GM21515 (cell line): Measurements from ENCODE around the gene DUSP28.
A peak's percentile ranks its signal among the peaks of the same experiment; 100 is the strongest.
"Not testable (repeated sequence)": the region's sequence is repeated elsewhere in the genome, so short reads cannot be mapped to it uniquely, and the experiment has no call there.

Experiments
- ATAC-seq: cut with Tn5 transposase; IDR thresholded peaks from one replicate; pipeline ENCODE4 v1.9.1; 2021; ENCODE audit not compliant: unreplicated experiment

The DUSP28 gene

DNA sequence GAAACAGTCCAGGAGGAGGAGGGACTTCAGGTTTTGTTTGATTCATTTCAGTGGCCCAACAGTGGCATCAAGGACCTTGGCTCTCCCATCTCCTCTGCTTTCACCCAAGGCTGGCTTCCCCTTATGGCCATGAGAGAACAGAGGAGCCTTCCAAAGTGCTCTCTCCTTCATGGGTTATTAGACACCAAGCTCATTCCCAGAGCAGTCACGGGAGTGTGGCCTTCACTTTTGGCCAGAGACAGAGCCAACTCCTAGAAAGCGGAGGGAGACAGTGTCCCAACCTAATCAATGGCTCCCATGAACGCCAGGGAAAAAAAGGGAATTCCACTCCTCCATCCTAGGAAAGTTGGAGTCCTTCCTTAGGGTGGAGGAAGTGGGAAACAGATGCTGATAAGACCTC, 871 bp upstream of the DUSP28 start:
- ATAC-seq = no peak

DNA sequence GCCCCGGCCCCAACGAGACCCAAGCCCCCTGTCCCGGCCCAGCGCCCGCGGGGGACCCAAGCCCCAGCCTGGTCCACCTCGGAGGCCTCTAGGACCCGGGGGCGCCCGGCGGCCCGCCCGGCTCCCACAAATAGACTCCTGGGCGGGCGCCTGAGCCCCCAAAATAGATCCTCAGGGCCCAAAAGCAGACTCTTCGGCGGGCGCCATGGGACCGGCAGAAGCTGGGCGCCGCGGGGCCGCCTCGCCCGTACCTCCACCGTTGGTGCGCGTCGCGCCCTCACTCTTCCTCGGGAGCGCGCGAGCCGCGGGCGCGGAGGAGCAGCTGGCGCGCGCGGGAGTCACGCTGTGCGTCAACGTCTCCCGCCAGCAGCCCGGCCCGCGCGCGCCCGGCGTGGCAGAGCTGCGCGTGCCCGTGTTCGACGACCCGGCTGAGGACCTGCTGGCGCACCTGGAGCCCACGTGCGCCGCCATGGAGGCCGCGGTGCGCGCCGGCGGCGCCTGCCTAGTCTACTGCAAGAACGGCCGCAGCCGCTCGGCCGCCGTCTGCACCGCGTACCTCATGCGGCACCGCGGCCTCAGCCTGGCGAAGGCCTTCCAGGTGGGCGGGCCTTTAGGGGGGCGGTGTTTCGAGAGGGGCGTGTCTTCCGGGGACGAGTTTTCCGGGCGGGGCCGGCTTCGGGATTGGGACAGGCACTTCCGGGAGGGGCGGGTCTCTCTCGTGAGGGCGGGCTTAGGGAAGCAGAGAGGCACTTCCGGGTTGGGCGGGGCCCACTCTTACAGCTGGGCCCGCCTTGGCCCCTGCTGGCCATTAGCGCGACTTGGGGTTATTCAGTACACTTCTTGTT, 545 bp downstream of the DUSP28 start:
- peak; percentile 54 for ATAC-seq

DNA sequence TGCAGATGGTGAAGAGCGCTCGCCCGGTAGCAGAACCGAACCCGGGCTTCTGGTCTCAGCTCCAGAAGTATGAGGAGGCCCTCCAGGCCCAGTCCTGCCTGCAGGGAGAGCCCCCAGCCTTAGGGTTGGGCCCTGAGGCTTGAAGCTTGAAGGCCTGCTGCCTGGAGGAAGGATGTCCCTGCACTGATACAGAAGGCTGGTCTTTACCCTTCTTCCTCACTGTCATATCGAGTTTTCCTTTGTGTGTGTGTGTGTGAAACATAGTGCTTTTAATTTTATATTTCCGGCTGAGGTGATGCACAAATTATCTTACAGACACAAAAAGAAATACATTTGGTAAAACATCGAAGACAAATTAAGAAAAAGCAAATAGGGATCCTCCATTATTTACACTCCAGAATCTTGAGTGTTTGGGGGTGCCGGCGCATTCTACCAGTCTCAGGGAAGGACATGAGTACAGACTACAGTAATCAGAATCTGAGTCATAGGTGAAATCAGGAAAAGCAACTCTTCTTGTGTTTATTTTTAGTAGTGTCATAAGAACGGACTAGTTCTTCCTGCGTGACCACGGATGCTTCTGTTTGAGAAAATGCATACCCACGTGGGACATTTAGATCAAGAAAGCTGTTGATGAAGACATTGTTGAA, 1.3 kb downstream of the DUSP28 start:
- peak; percentile 4 for ATAC-seq

DNA sequence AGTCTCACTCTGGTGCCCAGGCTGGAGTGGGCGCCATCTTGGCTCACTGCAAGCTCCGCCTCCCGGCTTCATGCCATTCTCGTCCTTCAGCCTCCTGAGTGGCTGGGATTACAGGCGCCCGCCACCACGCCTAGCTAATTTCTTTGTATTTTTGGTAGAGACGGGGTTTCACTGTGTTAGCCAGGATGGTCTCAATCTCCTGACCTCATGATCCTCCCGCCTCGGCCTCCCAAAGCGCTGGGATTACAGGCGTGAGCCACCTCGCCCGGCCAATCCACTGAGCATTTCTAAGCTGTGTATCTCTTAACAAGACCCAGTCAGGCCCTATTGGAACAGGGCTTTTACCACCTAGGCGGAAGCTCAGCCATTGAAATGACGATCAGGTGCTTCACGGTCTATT, 3.1 kb downstream of the DUSP28 start:
- not testable (repeated sequence) for ATAC-seq

DNA sequence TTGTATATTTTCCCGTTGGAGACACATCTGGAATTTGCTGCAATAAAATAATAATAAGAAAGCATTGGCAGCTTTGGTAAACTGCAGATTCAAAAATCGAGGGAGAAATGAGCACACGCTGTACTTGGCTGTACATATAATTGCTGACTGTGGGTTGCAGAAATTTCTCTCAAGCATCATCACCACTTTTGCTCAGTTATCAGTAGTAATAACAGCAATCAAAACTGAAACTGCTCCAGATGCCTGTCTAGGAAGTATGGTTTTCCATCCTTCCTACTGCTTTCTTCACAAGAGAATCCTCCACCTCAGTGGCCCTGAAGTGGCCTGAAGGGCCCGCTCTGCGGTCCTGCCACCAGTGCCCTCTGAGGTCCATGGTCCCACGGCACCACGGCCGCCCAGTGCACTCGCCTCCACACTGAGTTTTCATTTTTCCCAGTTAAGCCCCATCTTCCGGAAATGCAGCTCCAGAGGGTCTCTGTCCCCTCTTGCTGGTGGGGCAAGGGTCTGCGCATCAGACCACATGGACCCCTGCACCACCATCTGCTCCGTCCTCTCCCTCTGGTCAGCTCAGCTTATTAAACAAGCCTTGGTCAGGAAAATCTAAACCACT, 3.9 kb downstream of the DUSP28 start:
- no peak for ATAC-seq

DNA sequence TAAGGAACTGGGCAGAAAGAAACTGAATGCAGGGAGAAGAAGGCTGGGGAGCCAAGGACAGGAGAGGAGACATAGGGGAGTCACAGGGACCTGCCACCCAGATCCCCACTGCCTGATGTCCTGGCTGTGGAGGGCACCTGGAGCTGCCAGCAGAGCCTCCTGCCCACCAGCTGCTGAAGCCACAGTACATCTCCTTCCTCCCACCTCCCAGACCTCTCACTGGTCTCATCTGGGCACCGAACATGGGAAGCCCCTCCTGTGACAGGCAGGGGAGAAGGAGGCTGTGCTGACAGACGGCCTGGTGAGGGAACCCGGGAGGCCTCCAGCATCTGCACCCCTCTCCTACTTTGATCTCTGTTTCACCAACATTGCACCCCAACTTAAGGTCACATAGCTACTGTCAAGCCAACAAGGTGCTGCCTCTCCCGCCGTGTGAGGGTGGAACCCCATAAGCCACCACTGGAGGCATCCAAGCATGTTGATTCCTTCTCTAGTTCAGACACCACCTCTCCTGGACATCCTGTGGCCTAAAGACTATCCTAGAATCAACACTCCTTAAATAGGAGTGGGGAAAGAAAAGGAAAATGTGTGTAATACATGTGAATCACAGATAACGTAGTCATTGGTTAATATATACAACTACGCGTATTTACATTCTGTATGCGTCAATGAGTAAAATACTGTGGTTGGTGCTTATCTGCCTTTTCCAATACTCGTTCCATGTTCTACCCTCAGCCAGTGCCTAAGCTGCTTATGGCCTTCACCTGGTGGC, 4.6 kb downstream of the DUSP28 start:
- no peak for ATAC-seq

DNA sequence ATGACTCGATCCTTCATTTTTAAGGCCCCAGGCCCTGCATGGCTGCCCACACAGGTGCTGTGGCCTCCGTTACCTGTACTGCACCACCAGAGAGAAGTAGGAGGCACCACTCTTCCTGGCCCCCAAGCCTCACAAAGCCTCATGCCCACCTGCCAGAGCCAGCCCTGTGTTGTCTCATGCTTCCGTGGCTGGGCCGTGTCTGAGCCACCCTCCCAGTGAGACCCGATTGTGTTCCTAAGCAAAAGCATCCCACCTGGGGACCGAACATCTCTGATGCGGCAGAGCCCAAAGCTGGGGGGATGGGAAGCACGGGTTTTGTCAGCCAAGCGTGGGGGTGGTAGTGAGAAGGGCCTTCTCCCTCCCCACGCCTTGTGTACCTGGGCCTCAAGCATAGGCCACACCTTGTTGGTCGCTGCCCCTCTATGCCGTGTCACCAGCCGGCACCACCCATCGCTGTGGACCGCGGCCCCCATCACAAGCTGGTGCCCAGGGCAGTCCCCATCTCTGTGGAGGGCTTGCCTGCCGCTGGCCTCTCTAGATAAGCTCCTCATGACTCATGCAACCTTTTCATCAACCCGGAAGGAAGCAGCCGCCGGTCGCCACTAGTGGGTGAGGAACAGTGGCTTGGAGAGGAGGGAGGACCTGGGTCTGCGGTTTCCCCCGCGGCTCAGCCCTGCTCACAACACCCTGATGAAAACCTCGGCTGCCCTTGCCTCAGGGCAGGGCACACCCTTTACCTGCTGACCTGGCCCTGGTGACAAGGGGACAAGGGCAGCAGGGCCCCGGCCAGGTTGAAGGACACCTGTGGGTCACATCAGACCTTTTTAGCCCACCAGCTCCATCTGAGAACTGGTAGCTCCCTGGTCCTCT, 5.4 kb downstream of the DUSP28 start:
- ATAC-seq = peak; percentile 29

DNA sequence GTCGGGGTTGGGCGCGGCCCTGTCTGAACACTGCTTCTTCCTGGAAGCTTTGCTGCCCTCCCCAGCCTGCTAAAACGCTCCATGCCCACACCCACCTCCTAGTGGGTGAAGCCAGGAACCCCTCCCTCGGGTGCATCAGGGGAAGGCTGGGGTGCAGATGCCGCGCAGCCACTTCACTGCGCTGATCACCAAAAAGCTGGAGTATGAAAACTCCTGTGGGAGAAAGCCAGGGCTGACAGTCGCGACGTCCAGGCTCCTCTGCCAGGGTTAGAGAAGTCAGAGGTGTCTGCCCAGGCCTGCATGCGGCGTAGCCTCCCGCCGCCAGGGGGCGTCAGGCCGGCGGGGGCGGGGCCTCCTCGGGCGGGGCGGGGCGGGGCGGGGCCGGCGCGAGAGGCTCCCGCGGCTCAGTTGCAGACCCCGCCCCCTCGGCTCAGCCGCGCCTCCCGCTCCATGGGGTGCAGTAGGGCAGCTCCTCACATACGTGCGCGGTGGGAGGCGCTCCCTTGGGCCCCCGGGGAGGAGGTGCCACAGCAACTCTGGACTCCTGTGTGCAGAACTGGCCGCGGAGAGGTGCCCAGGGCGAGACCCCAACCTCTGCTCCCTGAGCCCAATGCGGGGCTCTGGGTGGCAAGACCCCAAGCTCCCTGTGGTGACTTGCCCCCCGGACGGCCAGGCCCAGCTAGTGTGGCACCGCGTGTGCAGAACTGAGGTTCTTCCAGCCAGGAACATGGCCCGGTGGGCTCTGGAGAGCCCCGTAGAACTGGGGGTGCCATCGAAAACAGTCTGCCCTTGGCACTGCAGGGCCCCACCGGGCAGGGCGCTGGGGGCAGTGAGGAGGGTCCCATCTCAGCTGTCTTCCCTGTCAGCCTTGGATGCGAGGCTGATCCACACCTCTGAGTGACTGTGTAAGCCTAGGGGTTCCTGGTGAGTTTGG, 6.3 kb downstream of the DUSP28 start:
- peak; percentile 44 for ATAC-seq

DNA sequence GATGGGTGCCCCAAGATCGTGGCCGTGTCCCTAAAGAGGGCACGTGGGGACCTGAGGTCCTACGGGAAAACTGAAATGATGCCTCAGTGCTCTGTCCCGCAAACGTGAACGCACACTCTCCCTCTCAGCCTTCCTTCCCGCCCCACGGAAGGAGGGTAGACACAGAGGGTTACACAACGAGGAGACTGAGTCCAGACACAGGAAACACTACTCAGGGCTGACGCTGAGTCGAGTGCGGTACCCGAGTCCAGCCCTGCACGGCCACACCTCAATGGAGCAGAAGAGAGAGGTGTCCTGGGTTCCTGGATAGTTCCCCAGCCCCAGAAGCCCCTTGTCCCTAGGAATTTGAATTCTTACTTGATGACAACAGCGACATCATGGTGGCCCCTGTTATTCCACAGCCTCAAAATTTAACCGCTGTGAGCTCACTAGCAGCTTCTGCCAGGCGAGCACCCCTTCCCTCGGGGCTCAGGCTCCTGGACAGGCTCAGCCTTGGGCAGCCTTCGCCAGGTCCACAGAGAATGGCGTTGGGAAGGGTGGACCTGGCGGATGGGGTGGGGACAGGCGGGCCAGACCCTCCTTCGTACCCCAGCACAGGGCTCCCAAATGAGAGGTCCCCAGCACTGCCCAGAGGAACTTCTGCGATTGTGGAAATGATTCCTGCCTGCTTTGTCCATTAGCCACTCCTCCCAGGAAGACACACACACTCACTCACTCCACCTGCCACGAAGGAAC, 7.1 kb downstream of the DUSP28 start:
- ATAC-seq = no peak

DNA sequence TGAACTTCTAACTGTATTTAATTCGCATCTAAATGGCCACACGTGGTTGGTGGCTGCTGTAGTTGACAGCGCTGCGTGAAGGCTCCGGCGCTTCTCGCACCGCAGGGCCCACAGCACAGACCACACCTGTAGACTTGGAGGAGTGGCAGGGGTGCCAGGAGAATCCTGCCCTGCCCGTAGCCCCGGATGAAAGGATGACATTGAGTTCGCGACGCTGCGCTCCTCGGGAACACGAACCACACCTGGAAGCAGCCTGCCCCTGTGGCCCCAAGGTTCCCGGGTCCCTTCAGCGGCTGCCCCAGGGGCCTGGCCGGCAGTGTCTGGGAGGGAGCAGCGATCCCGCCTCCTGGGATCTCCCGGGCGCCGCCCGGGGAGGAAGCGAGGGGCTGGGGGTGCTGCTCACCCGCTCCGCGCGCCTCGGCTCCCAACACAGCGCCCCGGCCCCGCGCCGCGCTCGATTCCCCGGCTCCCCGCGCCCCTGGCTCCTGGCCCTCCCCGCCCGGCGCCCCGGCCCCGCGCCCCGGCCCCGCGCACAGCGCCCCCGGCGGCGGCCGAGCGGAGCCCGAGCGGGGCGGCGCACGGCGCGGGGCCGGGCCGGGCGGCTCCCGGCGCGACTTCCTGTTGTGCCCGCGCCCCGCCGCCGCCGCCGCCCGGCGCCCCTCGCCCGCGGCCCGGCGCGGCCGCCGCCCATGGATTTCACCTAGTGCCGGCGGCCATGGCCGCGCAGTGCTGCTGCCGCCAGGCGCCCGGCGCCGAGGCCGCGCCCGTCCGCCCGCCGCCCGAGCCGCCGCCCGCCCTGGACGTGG, 7.9 kb downstream of the DUSP28 start, which contains the start of gene RNPEPL1:
Gene RNPEPL1 (plus strand): TSS at position 613 of the 806 bp plus-strand sequence. CDS start 103 bp downstream, at position 716.
- ATAC-seq = peak; percentile 27

DNA sequence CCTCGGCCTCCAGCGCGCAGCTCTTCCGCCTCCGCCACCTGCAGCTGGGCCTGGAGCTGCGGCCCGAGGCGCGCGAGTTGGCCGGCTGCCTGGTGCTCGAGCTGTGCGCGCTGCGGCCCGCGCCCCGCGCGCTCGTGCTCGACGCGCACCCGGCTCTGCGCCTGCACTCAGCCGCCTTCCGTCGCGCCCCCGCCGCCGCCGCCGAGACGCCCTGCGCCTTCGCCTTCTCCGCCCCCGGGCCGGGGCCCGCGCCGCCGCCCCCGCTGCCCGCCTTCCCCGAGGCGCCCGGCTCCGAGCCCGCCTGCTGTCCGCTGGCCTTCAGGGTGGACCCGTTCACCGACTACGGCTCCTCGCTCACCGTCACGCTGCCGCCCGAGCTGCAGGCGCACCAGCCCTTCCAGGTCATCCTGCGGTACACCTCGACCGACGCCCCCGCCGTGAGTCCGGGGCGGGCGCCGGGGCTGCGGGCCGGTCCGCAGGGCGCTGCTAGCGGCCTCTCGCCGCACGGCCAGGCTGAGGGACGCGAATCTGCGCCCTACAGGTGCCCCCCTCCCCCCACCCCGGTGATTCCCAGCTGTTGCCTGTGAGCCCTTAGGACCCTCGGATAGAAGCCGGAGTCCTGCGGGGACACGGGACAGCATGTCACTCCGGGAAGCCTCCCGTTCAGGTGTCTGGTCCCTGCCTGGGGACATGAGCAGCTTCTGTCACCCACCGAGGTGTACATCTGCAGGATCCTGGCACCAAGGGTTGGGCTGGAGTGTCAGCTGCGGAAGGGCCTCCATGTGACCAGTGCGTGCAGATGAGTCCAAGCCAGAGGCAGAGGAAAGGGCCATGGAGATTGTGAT, 8.7 kb downstream of the DUSP28 start:
- ATAC-seq = peak; percentile 5

DNA sequence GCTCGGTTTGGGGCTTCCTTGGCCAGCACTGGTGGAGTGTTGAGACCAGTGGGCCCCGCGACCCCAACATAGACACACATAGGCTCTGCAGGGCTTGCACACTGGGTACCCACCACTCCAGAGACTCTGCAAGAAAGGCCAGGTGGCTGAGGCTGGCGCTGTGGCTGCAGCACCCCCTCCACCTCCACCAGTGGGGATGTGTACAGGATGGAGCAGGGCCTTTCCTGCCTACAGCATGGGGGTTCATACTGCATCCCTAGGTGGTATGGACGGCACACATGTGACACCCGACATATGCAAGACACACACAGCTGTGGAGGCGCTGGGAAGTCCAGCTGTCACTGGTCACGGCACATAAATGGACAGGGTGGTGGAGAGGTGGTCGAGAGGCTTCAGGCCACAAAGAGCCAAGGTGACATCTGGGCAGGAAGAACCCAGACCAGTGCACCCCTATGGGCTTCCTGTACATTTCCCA, 9.4 kb downstream of the DUSP28 start:
- ATAC-seq = no peak

DNA sequence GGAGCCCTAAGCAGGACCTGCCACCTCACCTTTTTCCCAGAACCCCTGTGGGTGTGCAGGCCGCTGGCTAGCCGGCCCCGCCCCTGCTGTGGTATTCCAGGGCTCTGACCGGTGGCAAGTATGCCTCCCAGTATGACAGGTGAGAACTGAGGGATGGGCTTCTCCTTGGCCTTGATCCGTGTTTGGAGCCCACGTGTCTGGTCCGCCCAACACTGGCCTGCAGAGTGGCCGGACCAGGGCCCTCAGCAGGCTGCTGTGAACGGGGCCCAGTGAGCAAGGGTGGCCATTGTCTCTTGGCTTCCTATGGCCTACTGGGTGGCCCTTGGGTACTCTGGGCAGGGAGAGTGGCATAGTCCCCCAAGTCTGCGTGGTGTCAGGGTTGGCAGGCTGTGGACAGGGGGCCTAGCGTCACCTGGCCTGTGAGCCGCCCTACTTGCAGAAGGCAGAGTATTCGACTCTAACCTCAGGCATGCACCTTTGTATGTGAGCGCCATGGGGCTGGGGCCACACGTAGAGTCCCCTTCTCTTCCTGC, 9.9 kb downstream of the DUSP28 start:
- ATAC-seq = no peak

DNA sequence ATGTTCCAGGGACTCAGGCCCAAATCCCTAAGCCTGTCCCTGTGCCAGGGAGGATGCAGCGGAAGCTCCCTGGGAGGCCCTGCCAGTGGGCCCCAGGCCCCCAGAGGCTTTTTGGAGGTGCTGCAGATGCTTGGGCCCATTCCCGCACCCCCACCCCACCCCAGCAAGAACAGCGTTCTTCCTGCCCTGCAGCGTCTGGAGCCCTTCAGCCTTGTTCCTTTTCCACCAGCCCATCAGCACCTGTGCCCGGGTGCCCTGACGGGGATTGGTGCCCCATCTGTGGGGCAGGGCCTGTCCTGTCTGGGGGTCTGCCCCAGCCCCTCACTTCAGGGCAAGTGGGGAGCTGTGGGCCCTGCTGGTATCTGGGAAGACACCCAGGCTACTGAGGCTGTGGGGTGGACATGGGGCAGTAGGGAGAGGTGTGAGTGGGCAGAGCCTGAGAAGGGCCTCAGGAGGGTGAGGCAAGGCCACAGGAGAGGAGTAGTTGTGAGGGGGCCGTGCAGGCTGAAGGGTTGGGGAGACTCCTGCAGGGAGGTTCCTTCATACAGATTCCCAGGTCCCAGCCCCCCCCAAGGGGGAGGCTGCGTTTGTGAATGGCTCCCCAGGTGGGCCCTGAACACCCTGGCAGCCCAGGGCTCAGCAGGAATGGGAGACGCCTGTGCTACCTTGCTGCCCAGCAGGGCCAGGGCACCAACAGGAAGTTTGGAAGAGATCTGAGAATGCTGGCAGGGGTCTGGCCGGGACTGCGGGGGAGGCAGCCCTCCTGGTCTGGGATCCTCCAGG, 10.6 kb downstream of the DUSP28 start:
- ATAC-seq = no peak

DNA sequence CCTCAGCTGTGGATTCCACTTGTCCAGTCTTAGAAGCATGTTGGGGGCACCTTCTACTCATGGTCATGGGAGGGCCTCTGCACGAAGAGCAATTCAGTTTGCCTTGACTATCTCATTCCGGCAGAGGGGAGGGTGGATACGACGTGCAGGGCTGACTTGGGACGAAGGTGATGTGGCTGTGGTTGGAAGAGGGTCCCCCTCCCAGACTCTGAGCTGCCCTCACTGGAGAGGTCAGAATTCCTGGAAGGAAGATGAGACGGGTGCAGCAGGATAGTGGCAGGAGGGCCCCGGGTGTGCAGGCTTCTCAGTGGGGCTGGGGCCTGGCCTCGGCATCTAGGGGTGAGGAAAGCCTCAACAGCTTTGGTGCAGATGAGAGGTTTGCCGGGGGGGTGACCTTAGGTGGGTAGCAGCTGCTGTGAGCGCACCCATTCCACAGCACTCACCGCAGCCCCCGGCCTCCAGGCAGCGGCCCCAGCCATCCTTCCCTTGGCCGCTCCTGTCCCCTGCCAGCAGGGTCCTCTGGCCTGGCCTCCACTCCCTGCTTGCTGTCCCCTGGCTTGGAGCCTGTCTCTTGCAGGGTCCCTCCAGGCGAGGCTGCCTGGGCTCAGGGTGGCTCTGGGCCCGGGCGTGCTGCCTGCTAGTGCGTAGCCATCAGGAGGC, 11.3 kb downstream of the DUSP28 start:
- ATAC-seq = no peak
